AG09309 (cell line): ENCODE measurements around the gene MSI1.

Experiments used
- DNase-seq: peaks from one replicate; pipeline ENCODE4 v3.0.0-alpha.2; 2010; ENCODE audit warnings: low read depth
- H3K4me3 ChIP-seq: 2 replicates; pipeline ENCODE4 v1.5.1; 2011; ENCODE audit warnings: mild to moderate bottlenecking, low read depth, low read length, moderate library complexity; ENCODE audit not compliant: control insufficient read depth
- CTCF ChIP-seq: IDR thresholded peaks from 2 replicates; pipeline ENCODE4 v1.5.1; 2011; ENCODE audit warnings: mild to moderate bottlenecking, low read depth, low read length, inconsistent platforms; ENCODE audit not compliant: insufficient read depth, control insufficient read depth; ENCODE audit errors: missing control alignments

Gene MSI1

GRCh38 chr12:120397824-120398540 is 29.0 kb upstream of the MSI1 start:
- DNase-seq: no peak
- TF ChIP-seq CTCF: no peak
- no peak overlapping the region for H3K4me3 ChIP-seq

GRCh38 chr12:120394483-120395367 is 25.8 kb upstream of the MSI1 start:
- H3K4me3 ChIP-seq: no peak overlapping the region
- DNase-seq: no peak
- no peak for TF ChIP-seq CTCF

GRCh38 chr12:120390540-120391120 is 21.7 kb upstream of the MSI1 start:
- no peak for DNase-seq
- no peak overlapping the region for H3K4me3 ChIP-seq
- no peak for TF ChIP-seq CTCF

GRCh38 chr12:120388691-120389481 is 19.9 kb upstream of the MSI1 start:
- H3K4me3 ChIP-seq: no peak overlapping the region
- DNase-seq: no peak
- no peak for TF ChIP-seq CTCF

GRCh38 chr12:120381752-120382419 is 12.9 kb upstream of the MSI1 start:
- no peak for TF ChIP-seq CTCF
- no peak for DNase-seq
- H3K4me3 ChIP-seq: no peak overlapping the region
